GM13976 (cell line): ENCODE results near the gene GUCY1A1.

ENCODE experiments used
- DNase-seq: peaks from one replicate; pipeline ENCODE4 v3.0.0; 2012; ENCODE audit warnings: low spot score
- in situ Hi-C: fragments of 300-500 bp; cut with MboI; formaldehyde crosslinking; loops from one replicate; pipeline ENCODE4 v1.12.0; 2022; ENCODE audit warnings: low sequenced_read_pairs, mixed read lengths, inconsistent platforms; ENCODE audit not compliant: unreplicated experiment
- TF ChIP-seq, protein P1 (sequence below): IDR thresholded peaks from 2 replicates; pipeline ENCODE4 v1.5.1; 2012; ENCODE audit warnings: borderline replicate concordance, mild to moderate bottlenecking; ENCODE audit not compliant: insufficient read depth; ENCODE audit errors: extremely low read depth, missing control alignments, control extremely low read depth

The GUCY1A1 gene

DNA sequence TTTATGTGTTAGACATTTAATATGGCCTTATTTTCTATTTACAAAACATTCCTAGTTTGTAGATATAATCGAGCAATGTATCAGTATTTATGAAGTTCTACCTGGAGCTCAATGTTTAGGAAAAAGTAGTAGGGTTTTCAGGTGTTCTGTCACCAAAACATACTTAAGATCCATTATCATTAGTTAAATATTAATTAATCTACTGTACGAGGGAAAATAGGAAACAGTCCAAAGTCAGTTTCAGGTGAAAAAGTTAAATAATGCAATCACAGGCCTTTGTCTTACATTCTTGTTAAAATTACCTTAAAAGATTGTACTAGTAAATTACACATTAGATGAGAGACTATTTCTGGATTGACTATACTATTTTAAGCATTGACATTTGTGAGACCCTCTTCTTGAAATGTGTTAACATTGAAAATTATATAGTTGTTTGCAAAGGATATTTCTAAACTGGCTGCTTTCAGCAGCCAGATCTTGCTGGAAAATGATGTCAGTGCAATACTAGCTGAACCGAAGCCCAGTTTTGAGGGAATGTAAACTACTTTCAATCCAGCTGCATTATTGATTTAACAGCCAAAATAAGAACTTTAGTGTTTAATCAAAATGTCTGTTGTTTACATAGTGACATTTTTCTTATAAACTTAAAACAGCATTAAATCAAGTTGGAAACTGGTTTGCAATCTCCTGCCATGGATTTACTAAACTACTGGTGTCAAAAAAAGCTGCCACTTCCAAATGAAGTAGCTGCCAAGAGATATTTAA lies 111.5 kb downstream of the GUCY1A1 start:
- in situ Hi-C loops = no loop called here
- TF ChIP-seq, protein P1, sequence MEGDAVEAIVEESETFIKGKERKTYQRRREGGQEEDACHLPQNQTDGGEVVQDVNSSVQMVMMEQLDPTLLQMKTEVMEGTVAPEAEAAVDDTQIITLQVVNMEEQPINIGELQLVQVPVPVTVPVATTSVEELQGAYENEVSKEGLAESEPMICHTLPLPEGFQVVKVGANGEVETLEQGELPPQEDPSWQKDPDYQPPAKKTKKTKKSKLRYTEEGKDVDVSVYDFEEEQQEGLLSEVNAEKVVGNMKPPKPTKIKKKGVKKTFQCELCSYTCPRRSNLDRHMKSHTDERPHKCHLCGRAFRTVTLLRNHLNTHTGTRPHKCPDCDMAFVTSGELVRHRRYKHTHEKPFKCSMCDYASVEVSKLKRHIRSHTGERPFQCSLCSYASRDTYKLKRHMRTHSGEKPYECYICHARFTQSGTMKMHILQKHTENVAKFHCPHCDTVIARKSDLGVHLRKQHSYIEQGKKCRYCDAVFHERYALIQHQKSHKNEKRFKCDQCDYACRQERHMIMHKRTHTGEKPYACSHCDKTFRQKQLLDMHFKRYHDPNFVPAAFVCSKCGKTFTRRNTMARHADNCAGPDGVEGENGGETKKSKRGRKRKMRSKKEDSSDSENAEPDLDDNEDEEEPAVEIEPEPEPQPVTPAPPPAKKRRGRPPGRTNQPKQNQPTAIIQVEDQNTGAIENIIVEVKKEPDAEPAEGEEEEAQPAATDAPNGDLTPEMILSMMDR = no peak
- DNase-seq = no peak

DNA sequence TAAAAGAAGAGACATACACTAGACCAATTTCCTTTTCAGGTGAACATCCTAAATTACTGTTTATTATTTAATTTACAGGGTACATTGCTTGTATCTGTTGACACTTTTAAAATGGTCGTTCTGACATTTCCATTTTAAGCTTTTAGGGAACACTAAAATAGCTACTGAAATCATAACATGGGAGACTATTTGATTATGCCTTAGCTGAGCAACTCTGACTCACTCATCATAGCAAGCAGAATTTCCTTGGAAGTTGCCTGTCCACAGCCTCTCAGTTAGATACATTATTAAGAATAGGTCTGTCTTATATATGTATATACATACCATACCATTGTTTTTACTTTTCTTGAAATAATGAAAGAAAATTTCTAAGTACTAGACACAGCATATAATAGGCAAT lies 114.1 kb downstream of the GUCY1A1 start:
- TF ChIP-seq, protein P1 = no peak
- DNase-seq = no peak
- in situ Hi-C loops = loop anchor here (10.0 kb wide), 1 partner anchor 336 kb away; no protein-coding TSS in a partner anchor

DNA sequence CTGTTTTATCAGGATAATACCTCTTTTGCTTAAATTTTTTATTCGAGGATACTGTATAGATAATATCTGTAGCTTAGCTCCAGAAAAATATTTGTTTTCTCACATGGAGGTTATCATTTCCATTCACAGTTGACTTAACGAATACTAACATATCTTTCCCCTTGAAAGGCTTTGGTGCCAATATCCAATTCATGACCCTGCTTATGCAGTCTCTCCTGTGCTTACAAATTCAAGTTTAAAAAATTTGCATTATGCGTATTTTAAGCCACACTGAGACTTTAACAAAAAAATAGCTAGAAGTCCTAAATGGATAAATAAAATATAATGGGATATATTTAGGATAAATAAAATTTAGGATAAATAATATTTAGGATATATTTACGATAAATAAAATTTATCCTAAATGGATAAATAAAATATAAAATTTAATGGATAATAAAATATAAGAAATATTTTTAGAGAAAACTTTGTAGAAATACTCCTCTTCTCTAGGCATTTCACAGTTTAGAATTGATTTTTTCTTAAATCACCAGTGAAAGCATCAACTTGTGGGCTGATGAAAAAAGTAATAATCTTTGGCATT lies 114.7 kb downstream of the GUCY1A1 start:
- in situ Hi-C loops = loop anchor here (10.0 kb wide), 1 partner anchor 337 kb away; no protein-coding TSS in a partner anchor
- DNase-seq = no peak
- TF ChIP-seq, protein P1 = no peak
